Stimulated activated CD8-positive, alpha-beta memory T cell treated with anti-CD3 and anti-CD28 coated beads, Interleukin-2, amount 100 ng/mL, for 1 hour (primary cell): ENCODE results near the gene BSND.
A peak's percentile ranks its signal among the peaks of the same experiment; 100 is the strongest.
"Not testable (repeated sequence)": the region's sequence is repeated elsewhere in the genome, so short reads cannot be mapped to it uniquely, and the experiment has no call there.

Source experiments
- DNase-seq, 2 donors: peaks; one replicate each; pipeline ENCODE4 v3.0.0-alpha.2; 2020; ENCODE audit warnings: low read depth in 2 of 2

The BSND gene

GRCh38 chr1:55015731-55016620 is 17.2 kb downstream of the BSND start:
- no peak for DNase-seq

- no peak for DNase-seq
Observed at GRCh38 chr1:55018395-55018794, 19.7 kb downstream of the BSND start.

- DNase-seq = peak; percentile 17 to 18
Observed at GRCh38 chr1:55021942-55022546, 23.3 kb downstream of the BSND start.

DNA sequence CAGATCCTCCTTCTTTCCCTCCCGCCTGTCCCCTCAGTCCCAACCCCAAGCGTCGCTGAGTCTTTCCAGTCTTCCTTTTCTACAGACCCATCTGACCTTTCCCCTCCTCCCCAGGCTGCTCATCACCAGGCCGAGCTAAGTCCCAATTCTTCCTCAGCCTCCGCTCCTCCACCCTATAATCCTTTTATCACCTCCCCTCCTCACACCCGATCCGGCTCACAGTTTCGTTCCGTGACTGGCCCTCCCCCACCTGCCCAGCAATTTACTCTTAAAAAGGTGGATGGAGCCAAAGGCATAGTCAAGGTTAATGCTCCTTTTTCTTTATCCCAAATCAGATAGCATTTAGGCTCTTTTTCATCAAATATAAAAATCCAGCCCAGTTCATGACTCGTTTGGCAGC is 25.4 kb downstream of the BSND start:
- DNase-seq = not testable (repeated sequence)

DNA sequence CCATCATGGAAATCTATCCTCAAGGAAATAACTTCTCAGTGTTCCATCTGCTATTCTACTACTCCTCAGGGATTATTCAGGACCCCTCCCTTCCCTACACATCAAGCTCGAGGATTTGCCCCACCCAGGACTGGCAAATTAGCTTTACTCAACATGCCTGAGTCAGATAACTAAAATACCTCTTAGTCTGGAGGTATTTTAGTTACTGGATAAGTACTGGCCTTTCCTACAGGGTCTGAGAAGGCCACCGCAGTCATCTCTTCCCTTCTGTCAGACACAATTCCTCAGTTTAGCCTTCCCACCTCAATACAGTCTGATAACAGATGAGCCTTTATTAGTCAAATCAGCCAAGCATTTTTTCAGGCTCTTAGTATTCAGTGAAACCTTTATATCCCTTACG is 27.9 kb downstream of the BSND start:
- not testable (repeated sequence) for DNase-seq

- not testable (repeated sequence) for DNase-seq
Observed at GRCh38 chr1:55031098-55031497, 32.4 kb downstream of the BSND start.

DNA sequence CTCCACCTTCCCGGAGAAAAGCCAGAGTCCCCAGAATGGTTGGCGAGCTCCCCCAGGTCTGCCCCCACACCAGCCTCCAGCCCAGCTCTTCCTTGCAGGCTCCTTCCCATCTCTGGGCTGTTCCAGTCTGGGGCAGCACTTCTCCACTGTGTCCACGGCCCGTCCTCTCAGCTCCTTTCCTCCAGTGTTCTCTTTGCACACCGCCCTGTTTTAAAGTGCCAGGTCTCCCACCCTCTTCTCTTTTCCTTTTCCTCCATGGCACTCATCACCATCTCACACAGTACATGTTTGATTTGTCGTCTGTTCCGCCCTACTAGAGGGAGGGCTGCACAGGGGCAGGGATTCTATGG is 34.5 kb downstream of the BSND start:
- no peak for DNase-seq

DNA sequence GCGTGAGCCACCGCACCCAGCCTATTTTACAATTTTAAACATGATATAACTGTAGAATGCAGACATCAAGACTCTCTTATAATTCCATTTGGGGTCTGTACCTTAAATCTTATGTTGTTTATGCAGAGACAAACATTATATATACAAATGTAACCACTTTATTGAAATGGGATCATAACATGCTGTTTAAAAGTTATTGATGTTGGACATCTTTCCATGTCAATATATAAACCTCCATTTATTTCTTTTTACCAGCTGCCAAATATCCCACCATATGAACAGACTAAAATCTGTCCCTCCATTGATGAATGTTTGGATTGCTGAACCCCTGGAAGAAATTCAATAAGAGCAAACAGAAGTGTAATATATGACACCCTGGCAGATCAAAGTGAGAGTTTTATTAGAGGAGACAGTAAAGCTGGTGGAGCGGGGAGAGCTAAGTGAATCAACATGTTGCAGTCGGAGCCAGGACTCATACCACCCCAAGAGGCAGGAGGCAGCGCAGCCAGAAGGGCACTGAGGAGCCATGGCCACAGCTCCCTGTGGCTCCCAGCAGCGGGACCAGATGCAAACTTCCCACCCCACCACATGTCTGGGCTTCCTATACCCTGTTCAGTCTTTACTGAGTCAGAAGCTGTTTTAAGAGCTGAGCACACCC is 35.9 kb downstream of the BSND start:
- DNase-seq = no peak

DNA sequence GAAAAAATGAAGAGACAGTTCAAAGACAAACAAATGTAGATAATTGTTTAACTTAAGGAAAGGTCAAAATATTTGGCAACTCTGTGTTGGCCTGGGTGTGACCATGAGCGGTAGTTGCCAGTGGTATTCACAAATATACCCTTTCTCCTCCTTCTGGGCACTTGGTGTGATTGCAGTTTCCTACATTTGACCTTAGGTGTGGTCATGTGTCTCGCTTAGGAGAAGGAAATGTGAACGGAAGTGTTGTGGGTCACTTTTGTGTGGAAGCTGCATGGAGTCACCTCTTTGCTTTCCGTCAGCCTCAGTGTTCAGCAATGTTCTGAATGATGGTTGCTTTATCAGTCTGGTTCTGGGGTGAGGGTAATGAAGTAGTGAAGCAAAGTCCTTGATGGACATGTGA is 37.2 kb downstream of the BSND start:
- DNase-seq = no peak

DNA sequence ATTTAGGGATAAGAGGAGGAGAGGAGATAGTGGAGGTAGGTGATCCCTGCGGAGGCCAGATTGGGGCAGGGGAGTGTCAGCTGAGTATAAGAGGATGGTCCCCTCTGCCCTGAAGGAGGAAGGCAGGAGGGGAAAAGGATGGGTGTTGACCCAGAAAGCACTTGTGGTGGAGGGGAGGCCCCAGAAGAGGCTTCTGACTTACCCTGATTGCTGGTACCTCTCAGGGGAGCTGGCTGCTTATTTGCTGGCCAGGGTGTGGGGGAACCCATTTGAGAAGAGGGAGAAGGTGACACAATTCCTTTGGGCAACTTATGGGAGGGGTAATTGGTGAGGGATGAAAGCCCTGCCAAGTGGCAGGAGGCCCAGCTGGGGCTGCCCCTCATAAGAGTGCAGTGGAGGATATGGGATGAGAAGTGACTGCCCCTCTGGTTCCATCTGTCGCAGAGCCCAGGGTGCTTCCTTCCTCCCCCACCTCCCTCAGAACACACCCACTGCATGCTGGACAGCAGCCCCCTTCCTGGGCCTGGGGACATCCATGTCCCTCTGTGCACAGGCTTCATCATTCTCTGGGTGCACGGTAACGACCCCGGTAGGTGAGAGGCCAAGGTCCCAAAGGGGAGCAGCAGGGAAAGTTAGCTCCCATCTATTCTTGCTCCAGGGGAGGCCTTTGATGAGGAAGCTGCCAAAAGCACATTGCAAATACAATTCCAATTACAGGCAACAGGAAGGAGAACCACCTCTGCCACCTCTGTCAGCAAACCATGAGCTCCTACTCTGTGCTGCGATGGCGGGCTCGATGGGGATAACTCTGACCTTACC is 39.2 kb downstream of the BSND start:
- DNase-seq = no peak

DNA sequence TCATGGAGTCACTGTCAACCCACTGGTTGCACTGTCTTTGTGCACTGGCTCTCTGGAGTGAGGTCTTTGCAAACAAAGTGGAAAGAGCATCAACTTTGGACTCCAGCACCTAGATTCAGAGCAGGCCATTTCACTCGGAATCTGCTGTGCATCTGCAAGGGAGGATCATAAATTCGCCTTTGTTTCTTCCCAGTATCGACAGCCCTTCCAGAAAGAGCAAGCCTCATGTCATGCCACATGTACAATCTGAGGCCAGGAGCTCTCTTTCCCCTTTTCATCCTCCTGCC is 39.8 kb downstream of the BSND start:
- no peak for DNase-seq

DNA sequence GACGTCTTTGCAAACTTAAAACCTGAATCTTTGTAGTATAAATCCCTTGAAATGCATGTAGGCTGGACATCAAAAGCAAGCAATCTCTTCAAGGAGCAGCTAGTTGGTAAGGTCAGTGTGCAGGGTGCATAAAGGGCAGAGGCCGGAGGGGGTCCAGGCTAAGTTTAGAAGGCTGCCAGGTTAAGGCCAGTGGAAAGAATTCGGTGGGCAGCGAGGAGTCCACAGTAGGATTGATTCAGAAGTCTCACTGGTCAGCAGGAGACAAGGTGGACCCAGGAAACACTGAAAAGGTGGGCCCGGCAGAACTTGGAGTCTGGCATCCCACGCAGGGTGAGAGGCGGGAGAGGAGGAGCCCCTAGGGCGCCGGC is 40.2 kb downstream of the BSND start:
- DNase-seq = no peak

DNA sequence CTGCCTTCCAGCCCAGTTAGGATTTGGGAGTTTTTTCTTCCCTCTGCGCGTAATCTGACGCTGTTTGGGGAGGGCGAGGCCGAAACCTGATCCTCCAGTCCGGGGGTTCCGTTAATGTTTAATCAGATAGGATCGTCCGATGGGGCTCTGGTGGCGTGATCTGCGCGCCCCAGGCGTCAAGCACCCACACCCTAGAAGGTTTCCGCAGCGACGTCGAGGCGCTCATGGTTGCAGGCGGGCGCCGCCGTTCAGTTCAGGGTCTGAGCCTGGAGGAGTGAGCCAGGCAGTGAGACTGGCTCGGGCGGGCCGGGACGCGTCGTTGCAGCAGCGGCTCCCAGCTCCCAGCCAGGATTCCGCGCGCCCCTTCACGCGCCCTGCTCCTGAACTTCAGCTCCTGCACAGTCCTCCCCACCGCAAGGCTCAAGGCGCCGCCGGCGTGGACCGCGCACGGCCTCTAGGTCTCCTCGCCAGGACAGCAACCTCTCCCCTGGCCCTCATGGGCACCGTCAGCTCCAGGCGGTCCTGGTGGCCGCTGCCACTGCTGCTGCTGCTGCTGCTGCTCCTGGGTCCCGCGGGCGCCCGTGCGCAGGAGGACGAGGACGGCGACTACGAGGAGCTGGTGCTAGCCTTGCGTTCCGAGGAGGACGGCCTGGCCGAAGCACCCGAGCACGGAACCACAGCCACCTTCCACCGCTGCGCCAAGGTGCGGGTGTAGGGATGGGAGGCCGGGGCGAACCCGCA is 40.8 kb downstream of the BSND start, which contains the start of gene PCSK9:
Gene PCSK9, plus strand, starts transcription at position 207 of the 741 bp plus-strand sequence. Its CDS starts 290 bp downstream, at position 497.
- no peak for DNase-seq

DNA sequence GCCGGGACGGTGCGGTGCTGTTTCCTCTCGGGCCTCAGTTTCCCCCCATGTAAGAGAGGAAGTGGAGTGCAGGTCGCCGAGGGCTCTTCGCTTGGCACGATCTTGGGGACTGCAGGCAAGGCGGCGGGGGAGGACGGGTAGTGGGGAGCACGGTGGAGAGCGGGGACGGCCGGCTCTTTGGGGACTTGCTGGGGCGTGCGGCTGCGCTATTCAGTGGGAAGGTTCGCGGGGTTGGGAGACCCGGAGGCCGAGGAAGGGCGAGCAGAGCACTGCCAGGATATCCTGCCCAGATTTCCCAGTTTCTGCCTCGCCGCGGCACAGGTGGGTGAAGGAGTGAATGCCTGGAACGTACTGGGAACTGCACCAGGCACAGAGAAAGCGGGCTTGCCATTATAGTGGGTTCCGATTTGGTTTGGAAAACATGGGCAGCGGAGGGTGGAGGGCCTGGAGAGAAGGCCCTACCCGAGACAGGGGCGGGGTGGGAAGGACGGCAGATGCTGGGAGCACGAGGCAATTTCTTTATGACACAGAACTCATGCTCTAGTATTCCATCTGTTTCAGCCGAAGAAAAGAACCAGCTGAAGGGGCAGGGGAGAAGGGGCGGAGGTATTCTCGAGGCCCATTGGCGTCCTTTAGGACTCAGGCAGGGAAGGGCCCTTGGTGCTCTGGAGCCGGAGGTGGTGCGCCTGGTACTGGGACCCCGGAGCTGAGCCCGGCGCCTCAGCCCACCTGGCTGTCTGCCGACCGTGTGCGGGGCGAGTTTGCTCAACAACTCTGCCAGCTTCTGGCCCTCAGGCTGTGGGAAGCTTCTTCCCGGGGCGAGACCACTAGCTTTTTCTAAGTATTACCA is 41.6 kb downstream of the BSND start:
- DNase-seq = no peak

- DNase-seq = no peak
Observed at GRCh38 chr1:55040933-55041494, 42.3 kb downstream of the BSND start.

DNA sequence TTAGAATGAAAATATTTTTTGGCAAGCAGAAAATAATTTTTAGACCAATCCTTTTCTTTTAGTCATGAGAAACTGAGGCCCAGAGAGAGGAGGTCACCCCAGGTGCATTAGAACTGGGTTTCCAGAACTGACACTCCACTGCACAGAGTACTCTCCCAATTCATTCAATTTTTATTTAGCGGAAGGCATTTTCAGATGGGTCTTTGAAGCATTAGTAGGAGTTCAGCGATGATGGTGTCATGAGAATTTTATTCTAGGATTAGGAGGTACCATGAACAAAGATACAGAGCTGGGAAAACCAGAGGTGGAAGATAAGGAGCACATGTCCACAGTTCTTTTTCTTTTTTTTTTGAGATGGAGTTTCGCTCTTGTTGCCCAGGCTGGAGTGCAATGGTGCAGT is 42.9 kb downstream of the BSND start:
- no peak for DNase-seq

- DNase-seq = no peak
Observed at GRCh38 chr1:55043011-55043410, 44.3 kb downstream of the BSND start.

DNA sequence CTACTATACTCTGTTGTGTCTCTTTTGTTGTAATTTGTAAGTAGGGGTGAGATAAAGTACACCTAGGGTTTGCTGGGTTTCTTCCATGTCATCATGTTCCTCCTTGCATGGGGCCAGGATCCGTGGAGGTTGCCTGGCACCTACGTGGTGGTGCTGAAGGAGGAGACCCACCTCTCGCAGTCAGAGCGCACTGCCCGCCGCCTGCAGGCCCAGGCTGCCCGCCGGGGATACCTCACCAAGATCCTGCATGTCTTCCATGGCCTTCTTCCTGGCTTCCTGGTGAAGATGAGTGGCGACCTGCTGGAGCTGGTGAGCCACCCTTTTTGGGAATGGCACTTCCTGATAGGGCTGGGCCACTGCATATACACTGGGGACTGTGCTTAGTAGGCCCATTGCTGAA is 45.0 kb downstream of the BSND start:
- no peak for DNase-seq

- DNase-seq = no peak
Observed at GRCh38 chr1:55044617-55045397, 46.1 kb downstream of the BSND start.
